GM12875 (cell line): ENCODE measurements around the gene NRAP.

ENCODE experiments used
- H3K4me3 ChIP-seq: one replicate; pipeline ENCODE4 v1.5.1; 2011; ENCODE audit warnings: low read depth, low read length, control low read depth
- TF ChIP-seq, protein P1 (sequence below): IDR thresholded peaks from 2 replicates; pipeline ENCODE4 v1.5.1; 2011; ENCODE audit warnings: low read depth, mild to moderate bottlenecking, control low read depth, inconsistent platforms, low read length, moderate library complexity, borderline replicate concordance; ENCODE audit not compliant: insufficient read depth

The NRAP gene

DNA sequence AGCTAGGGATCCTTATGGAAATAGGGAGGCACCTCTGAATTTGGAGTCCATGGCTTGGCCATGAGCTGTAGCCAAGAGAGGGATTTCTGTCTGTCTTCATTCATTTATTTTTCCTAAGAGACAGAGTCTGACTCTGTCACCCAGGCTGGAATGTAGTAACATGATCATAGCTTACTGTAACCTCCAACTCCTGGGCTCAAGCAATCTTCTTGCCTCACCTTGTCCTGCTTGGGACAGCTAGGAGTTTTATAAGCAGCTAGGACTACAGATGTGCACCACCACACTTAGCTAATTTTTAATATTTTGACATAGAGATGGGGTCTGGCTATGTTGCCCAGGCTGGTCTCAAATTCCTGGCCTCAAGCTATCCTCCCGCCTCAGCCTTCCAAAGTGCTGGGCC, 119.4 kb downstream of the NRAP start:
- no peak overlapping the region for H3K4me3 ChIP-seq
- TF ChIP-seq, protein P1, sequence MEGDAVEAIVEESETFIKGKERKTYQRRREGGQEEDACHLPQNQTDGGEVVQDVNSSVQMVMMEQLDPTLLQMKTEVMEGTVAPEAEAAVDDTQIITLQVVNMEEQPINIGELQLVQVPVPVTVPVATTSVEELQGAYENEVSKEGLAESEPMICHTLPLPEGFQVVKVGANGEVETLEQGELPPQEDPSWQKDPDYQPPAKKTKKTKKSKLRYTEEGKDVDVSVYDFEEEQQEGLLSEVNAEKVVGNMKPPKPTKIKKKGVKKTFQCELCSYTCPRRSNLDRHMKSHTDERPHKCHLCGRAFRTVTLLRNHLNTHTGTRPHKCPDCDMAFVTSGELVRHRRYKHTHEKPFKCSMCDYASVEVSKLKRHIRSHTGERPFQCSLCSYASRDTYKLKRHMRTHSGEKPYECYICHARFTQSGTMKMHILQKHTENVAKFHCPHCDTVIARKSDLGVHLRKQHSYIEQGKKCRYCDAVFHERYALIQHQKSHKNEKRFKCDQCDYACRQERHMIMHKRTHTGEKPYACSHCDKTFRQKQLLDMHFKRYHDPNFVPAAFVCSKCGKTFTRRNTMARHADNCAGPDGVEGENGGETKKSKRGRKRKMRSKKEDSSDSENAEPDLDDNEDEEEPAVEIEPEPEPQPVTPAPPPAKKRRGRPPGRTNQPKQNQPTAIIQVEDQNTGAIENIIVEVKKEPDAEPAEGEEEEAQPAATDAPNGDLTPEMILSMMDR, result no peak

DNA sequence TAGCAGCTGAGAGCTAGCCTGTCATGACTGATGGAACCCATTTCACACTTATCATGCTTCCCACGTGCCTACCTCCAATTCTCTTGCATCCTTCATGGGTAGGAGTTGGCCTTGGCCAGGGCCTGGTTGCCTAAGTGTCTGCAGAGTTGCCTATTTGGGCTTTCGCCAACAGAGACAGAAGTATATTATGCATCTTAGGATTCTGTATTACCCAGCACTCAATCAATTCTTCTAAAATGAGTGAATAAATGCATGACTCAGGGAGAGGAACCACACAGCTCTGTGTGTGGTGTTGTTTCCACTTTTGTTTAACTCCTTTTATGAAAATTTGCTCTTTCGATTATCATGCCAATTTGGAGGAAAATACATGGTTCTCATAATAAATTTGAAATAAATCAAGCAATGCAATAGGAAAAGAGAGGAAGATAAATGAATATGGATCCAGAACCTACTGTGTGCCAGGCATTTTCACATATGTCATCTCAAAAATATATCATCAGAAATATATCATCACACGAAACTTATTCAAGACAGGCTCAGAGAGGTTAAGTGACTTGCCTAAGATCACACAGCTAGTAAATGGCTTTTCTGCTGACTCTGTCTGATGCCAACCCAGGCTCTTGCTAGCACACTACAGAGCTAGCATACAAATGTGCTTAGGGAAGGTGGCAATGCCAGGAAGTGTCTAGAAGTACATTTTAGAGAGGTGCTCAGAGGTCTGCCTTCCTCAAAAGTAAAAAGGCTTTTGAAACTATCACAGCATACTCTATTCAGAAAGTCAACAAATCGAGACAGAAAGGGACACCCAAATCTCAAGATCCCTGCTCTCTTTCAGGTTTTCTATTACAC, 120.5 kb downstream of the NRAP start:
- TF ChIP-seq, protein P1, result no peak
- no peak overlapping the region for H3K4me3 ChIP-seq

DNA sequence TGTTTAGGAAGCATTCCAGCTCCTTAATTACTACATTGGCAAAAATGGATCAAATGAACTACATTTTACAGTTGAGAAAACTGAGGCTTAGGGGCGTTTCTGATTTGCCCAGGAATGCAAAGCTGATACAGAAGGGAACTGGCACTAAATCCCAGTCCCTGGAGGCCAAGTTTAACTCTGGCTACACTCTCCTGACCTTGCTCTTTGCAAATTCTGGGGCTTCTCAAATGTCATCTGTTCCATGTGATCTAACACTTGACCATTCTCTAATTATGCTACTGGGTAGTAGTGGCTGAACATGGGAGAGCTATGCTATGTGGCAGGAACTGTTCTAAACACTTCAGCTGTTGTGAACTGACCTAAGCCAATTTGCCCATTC, 122.3 kb downstream of the NRAP start:
- H3K4me3 ChIP-seq, result no peak overlapping the region
- TF ChIP-seq, protein P1, result no peak

DNA sequence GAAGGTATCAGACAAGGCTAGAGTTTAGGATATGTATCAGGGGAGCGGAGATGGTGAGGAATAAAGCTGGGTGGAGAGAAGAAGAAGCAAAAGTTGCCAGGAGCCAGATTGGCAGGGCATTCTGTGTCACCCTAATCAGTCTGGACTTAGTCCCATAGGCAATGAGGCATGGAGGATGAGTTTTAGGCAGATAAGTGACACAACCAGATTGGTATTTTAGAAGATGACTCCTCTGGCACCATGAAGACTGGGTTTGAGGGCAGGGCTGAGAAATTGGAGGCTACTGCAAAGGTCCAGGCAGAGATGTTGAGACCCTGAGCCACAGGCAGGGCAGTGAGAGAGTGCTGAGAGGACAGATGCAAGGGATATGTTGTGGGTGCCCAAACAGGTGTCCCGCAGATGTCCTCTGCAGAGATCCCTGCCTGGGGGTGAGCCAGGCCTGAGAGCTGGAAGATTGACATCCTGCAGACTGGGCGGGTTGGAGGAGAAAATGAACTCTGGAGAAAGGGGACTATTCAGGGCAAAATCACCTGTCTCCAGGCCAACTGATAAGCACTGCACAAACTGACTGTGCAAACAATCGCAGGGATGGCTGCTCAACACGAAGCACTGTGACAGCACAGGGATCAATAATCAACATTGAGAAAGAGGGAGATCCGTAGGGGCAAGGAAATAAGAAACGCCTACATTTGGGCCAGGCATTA, 122.8 kb downstream of the NRAP start:
- TF ChIP-seq, protein P1, result no peak

DNA sequence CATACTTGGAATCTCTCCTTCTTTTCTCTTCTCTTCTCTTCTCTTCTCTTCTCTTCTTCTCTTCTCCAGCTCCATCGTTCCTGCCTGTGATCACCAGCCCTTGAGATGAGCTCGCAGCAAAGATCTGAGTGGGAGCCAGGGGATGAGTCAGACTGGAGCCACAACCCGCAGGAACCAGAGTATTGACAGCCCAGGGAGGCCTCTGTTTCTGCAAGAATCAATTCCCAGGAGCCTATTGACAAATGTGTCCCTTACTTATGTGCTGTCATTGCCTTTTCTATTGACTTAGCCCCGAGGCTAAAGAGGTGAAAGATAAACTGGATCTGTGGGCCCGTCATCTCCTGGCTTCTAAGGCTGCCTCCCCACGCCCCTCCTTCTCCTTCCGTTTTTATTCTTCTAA, 124.1 kb downstream of the NRAP start:
- TF ChIP-seq, protein P1, result no peak

More for the DNA sequence above, 122.8 kb downstream of the NRAP start:
- no peak overlapping the region for H3K4me3 ChIP-seq

More for the DNA sequence above, 124.1 kb downstream of the NRAP start:
- no peak overlapping the region for H3K4me3 ChIP-seq
